Activated CD8-positive, alpha-beta T cell treated with anti-CD3 and anti-CD28 coated beads for 36 hours (primary cell): ENCODE measurements around the gene GALNT2. TPM values are rescaled to one million over a fixed set of nuclear protein-coding genes. Genes with fewer than 3 reads are reported as not detected.

ENCODE experiments used
- ATAC-seq: fragments of 200-7000 bp; cut with Tn5 transposase; one replicate; pipeline ENCODE4 v1.10.0; 2021; ENCODE audit warnings: mild to moderate bottlenecking, moderate library complexity
- CTCF ChIA-PET: fragments of 350-600 bp; sonication (Branson Sonifier 250); formaldehyde crosslinking; loops from one replicate; lab custom pipeline; 2021; ENCODE audit warnings: antibody characterized with exemption; lab: Charles Lee
- POLR2A ChIA-PET: fragments of 350-600 bp; sonication (Branson Sonifier 250); formaldehyde crosslinking; loops from one replicate; lab custom pipeline; 2021; ENCODE audit warnings: antibody characterized with exemption; lab: Charles Lee
- DNase-seq: peaks from one replicate; pipeline ENCODE4 v3.0.0-alpha.2; 2020
- H3K27ac Mint-ChIP-seq: one replicate; pipeline ENCODE4 v1.8.0; 2021; ENCODE audit warnings: mild to moderate bottlenecking, mixed read lengths
- H3K27me3 Mint-ChIP-seq: one replicate; pipeline ENCODE4 v1.8.0; 2021; ENCODE audit warnings: mixed read lengths
- H3K36me3 Mint-ChIP-seq: one replicate; pipeline ENCODE4 v1.8.0; 2021; ENCODE audit warnings: low read depth, mixed read lengths
- H3K4me1 Mint-ChIP-seq: one replicate; pipeline ENCODE4 v1.8.0; 2021; ENCODE audit warnings: low read depth, mixed read lengths
- H3K4me3 Mint-ChIP-seq: one replicate; pipeline ENCODE4 v1.8.0; 2021; ENCODE audit warnings: mild to moderate bottlenecking, moderate library complexity, mixed read lengths
- H3K9me3 Mint-ChIP-seq: one replicate; pipeline ENCODE4 v1.8.0; 2021; ENCODE audit warnings: mixed read lengths
- intact Hi-C: fragments of 100-400 bp; cut with micrococcal nuclease; formaldehyde crosslinking; loops from one replicate; pipeline ENCODE4 v1.10.0; 2022
- total RNA-seq, 2 experiments: library from RNA; stranded (reverse); gene quantifications; one replicate each; pipeline ENCODE4 v1.2.3, GENCODE V29; 2021
- TF ChIP-seq, protein P1 (sequence below): fragments of 200-600 bp; IDR thresholded peaks from one replicate; pipeline ENCODE4 v1.8.0; 2022; ENCODE audit warnings: antibody characterized with exemption, mild to moderate bottlenecking

Gene GALNT2
- total RNA-seq, 2 experiments from 2014 or later = 40.1 to 42.3 TPM

- no peak overlapping the region for H3K4me3 Mint-ChIP-seq
- peaks cover 25% of the 10 kb centered on the region for H3K4me1 Mint-ChIP-seq
- H3K27me3 Mint-ChIP-seq = no peaks in the 10 kb centered on the region
- H3K27ac Mint-ChIP-seq = no peak overlapping the region
- DNase-seq = no peak
- ChIA-PET POLR2A (no interaction called here), CTCF (interaction anchor here (0.6 to 1.0 kb wide), 3 partner anchors 10 to 17 kb away, joined by 3 read pairs; no protein-coding TSS in a partner anchor)
- H3K36me3 Mint-ChIP-seq = peaks cover 8% of the 10 kb centered on the region
- TF ChIP-seq, protein P1, sequence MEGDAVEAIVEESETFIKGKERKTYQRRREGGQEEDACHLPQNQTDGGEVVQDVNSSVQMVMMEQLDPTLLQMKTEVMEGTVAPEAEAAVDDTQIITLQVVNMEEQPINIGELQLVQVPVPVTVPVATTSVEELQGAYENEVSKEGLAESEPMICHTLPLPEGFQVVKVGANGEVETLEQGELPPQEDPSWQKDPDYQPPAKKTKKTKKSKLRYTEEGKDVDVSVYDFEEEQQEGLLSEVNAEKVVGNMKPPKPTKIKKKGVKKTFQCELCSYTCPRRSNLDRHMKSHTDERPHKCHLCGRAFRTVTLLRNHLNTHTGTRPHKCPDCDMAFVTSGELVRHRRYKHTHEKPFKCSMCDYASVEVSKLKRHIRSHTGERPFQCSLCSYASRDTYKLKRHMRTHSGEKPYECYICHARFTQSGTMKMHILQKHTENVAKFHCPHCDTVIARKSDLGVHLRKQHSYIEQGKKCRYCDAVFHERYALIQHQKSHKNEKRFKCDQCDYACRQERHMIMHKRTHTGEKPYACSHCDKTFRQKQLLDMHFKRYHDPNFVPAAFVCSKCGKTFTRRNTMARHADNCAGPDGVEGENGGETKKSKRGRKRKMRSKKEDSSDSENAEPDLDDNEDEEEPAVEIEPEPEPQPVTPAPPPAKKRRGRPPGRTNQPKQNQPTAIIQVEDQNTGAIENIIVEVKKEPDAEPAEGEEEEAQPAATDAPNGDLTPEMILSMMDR = no peak
- no peaks in the 10 kb centered on the region for H3K9me3 Mint-ChIP-seq
- ATAC-seq = no peak
- intact Hi-C loops = no loop called here
Measured at GRCh38 chr1:230135726-230136125, 68.7 kb downstream of the GALNT2 start.

DNA sequence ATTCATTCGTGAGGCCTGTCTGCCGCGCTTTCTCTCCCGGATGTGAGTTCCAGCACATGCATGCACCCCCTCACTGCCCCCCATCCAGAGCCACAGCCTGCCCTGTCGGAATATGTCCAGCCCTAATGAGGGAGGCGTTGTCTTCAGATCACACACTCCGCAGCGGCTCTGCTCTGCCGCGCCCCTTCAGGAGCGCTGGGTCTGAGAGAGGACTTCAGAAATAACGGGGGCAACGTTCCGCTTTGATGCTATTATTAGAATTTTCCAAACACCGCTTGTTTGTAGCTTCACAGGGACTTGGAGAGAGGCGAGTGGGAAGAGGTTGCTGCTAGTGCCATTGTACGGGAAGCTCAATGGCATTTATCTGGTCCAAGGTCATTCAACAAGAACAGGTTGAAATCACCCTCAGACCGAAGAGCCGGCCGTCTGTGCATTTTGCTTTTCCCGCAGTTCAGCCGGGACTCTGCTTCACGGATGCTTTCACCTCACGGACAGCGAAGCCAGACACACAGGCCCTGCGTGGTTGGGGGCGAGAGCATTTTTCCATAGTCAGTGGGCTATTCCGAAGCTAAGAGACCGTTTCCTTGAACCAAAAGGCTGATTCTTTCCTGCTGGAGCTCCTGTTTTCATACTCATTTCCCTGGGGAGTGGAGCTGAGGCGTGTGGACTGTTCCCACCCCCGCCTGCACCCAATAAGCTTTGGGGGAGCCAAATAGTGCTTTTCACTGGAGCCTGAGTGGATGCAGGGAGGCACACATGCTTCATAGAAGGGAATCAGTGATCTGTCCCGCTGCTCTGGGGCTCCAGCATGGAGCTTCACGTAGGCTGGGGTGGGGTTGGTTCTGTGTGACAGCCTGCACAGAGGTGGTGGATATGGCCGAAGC lies 69.7 kb downstream of the GALNT2 start:
- POLR2A ChIA-PET = no interaction called here
- Mint-ChIP-seq H3K36me3 (peaks cover 12% of the 10 kb centered on the region), H3K27ac (no peak overlapping the region), H3K27me3 (no peaks in the 10 kb centered on the region), H3K4me1 (peaks cover 31% of the 10 kb centered on the region), H3K4me3 (no peak overlapping the region), H3K9me3 (no peaks in the 10 kb centered on the region)
- ATAC-seq (no peak), DNase-seq (no peak)
- CTCF ChIA-PET = interaction anchor here (1.0 kb wide), 2 partner anchors 11 to 16 kb away, joined by 3 read pairs; no protein-coding TSS in a partner anchor
- intact Hi-C loops = no loop called here
- TF ChIP-seq, protein P1 = no peak

DNA sequence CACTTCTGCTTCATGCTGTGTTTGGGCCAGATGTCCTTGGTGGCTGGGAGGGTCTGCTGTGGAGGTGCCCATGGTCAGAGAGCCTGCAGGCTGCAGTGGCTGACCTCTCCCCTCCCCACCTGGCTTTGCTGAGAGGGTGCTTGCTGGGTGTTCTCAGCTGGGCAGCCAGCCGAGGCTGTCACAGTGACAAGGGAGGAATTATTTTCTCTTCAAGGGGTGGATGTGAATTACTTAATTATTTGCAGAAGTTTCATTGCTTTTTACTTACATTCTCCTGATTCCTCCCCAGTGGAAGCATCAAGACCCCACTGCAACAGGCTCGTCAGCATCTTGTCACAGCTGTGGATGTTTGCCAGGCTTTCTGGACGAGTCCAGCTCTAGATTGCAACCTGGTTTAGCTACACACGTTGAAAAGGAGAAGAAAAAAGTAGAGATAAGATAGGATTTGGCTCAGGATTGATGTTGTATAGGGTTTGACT lies 70.3 kb downstream of the GALNT2 start:
- H3K4me1 Mint-ChIP-seq = peaks cover 27% of the 10 kb centered on the region
- ATAC-seq (no peak), DNase-seq (no peak)
- H3K27me3 Mint-ChIP-seq = no peaks in the 10 kb centered on the region
- POLR2A ChIA-PET = no interaction called here
- TF ChIP-seq, protein P1 = no peak
- H3K4me3 Mint-ChIP-seq = no peak overlapping the region
- intact Hi-C loops = no loop called here
- H3K9me3 Mint-ChIP-seq = no peaks in the 10 kb centered on the region
- no peak overlapping the region for H3K27ac Mint-ChIP-seq
- peaks cover 12% of the 10 kb centered on the region for H3K36me3 Mint-ChIP-seq
- CTCF ChIA-PET = no interaction called here

GRCh38 chr1:230138561-230139239 lies 71.7 kb downstream of the GALNT2 start:
- DNase-seq = no peak
- Mint-ChIP-seq H3K9me3 (no peaks in the 10 kb centered on the region), H3K27ac (no peak overlapping the region), H3K4me1 (peaks cover 29% of the 10 kb centered on the region), H3K4me3 (no peak overlapping the region), H3K27me3 (no peaks in the 10 kb centered on the region), H3K36me3 (peaks cover 12% of the 10 kb centered on the region)
- CTCF ChIA-PET = interaction anchor here (0.7 to 1.0 kb wide), 2 partner anchors 19 to 28 kb away, joined by 3 read pairs; no protein-coding TSS in a partner anchor
- POLR2A ChIA-PET = no interaction called here
- TF ChIP-seq, protein P1 = no peak
- no peak for ATAC-seq
- intact Hi-C loops = no loop called here
